HL-60/S4 treated with phorbol 12-myristate 13-acetate at 8.2 ng/mL for 4 days and 3 days (cell line): ENCODE results near the gene PLD2.
"Not testable (repeated sequence)": the region's sequence is repeated elsewhere in the genome, so short reads cannot be mapped to it uniquely, and the experiment has no call there.

ENCODE experiments used
- in situ Hi-C: fragments of 300-500 bp; cut with MboI; formaldehyde crosslinking; loops from 2 replicates; pipeline ENCODE4 v1.15.0; 2022; ENCODE audit warnings: low sequenced_read_pairs

Gene PLD2

GRCh38 chr17:4832829-4833177, 25.9 kb downstream of the PLD2 start:
- in situ Hi-C loops = not testable (repeated sequence)

- in situ Hi-C loops = no loop called here
Observed at GRCh38 chr17:4833178-4833940, 26.4 kb downstream of the PLD2 start, which contains the start of gene MINK1. Gene MINK1 (plus strand): TSS chr17:4833340. CDS start chr17:4833584, 244 bp downstream.

- in situ Hi-C loops = no loop called here
Observed at GRCh38 chr17:4833941-4834680, 27.2 kb downstream of the PLD2 start.

GRCh38 chr17:4834681-4835020, 27.7 kb downstream of the PLD2 start:
- in situ Hi-C loops = no loop called here

GRCh38 chr17:4836221-4836620, 29.3 kb downstream of the PLD2 start:
- in situ Hi-C loops = no loop called here

GRCh38 chr17:4837471-4838308, 30.7 kb downstream of the PLD2 start:
- in situ Hi-C loops = no loop called here

GRCh38 chr17:4838309-4838785, 31.4 kb downstream of the PLD2 start:
- in situ Hi-C loops = no loop called here

- in situ Hi-C loops = no loop called here
Observed at GRCh38 chr17:4839221-4839620, 32.3 kb downstream of the PLD2 start.

- in situ Hi-C loops = no loop called here
Observed at GRCh38 chr17:4839965-4840892, 33.3 kb downstream of the PLD2 start.

- in situ Hi-C loops = no loop called here
Observed at GRCh38 chr17:4840893-4841242, 33.9 kb downstream of the PLD2 start.

GRCh38 chr17:4842376-4842775, 35.4 kb downstream of the PLD2 start:
- in situ Hi-C loops = no loop called here

- in situ Hi-C loops = no loop called here
Observed at GRCh38 chr17:4843321-4844000, 36.5 kb downstream of the PLD2 start.

- in situ Hi-C loops = no loop called here
Observed at GRCh38 chr17:4845118-4845517, 38.2 kb downstream of the PLD2 start.

- in situ Hi-C loops = no loop called here
Observed at GRCh38 chr17:4846635-4847390, 39.9 kb downstream of the PLD2 start.

GRCh38 chr17:4849011-4849536, 42.1 kb downstream of the PLD2 start:
- in situ Hi-C loops = no loop called here

GRCh38 chr17:4850246-4850645, 43.3 kb downstream of the PLD2 start:
- in situ Hi-C loops = no loop called here

GRCh38 chr17:4851084-4851483, 44.1 kb downstream of the PLD2 start:
- in situ Hi-C loops = no loop called here

- in situ Hi-C loops = no loop called here
Observed at GRCh38 chr17:4852567-4853207, 45.7 kb downstream of the PLD2 start.
